EL (cell line): ENCODE measurements around the gene TRIM29.
A peak's percentile ranks its signal among the peaks of the same experiment; 100 is the strongest.

Experiments used
- DNase-seq: peaks from one replicate; pipeline ENCODE4 v3.0.0-alpha.2; 2016

The TRIM29 gene

GRCh38 chr11:120122924-120123683 lies 14.8 kb downstream of the TRIM29 start:
- DNase-seq: no peak

- no peak for DNase-seq
Observed at GRCh38 chr11:120121914-120122473, 15.9 kb downstream of the TRIM29 start.

- DNase-seq: no peak
Observed at GRCh38 chr11:120121336-120121735, 16.6 kb downstream of the TRIM29 start.

- DNase-seq: no peak
Observed at GRCh38 chr11:120120805-120121335, 17.0 kb downstream of the TRIM29 start.

GRCh38 chr11:120119121-120119520 lies 18.8 kb downstream of the TRIM29 start:
- no peak for DNase-seq

- DNase-seq: no peak
Observed at GRCh38 chr11:120117991-120118390, 19.9 kb downstream of the TRIM29 start.

GRCh38 chr11:120116966-120117365 lies 20.9 kb downstream of the TRIM29 start:
- DNase-seq: no peak

GRCh38 chr11:120115272-120116000 lies 22.5 kb downstream of the TRIM29 start:
- no peak for DNase-seq

GRCh38 chr11:120112174-120112796 lies 25.6 kb downstream of the TRIM29 start:
- DNase-seq: no peak

- no peak for DNase-seq
Observed at GRCh38 chr11:120109531-120109930, 28.4 kb downstream of the TRIM29 start.

GRCh38 chr11:120108785-120109168 lies 29.1 kb downstream of the TRIM29 start:
- DNase-seq: no peak

- peak; percentile 48 for DNase-seq
Observed at GRCh38 chr11:120108154-120108784, 29.6 kb downstream of the TRIM29 start.

- DNase-seq: no peak
Observed at GRCh38 chr11:120107692-120108091, 30.2 kb downstream of the TRIM29 start.

GRCh38 chr11:120106354-120107150 lies 31.4 kb downstream of the TRIM29 start:
- no peak for DNase-seq

- DNase-seq: no peak
Observed at GRCh38 chr11:120105576-120105975, 32.3 kb downstream of the TRIM29 start.

GRCh38 chr11:120104041-120104565 lies 33.8 kb downstream of the TRIM29 start:
- DNase-seq: no peak

GRCh38 chr11:120102864-120103122 lies 35.1 kb downstream of the TRIM29 start:
- no peak for DNase-seq

- DNase-seq: no peak
Observed at GRCh38 chr11:120102050-120102863, 35.7 kb downstream of the TRIM29 start.

GRCh38 chr11:120098503-120099020 lies 39.4 kb downstream of the TRIM29 start:
- no peak for DNase-seq

- DNase-seq: no peak
Observed at GRCh38 chr11:120097721-120098385, 40.1 kb downstream of the TRIM29 start.
